Ishikawa (cell line): ENCODE results near the gene CCDC183.

Source experiments
- CREB1 ChIP-seq: IDR thresholded peaks from 2 replicates; pipeline ENCODE4 v1.6.1; 2012; ENCODE audit warnings: low read depth
- EP300 ChIP-seq: IDR thresholded peaks from 2 replicates; pipeline ENCODE4 v1.6.1; 2012; ENCODE audit warnings: borderline replicate concordance
- RAD21 ChIP-seq: IDR thresholded peaks from 2 replicates; pipeline ENCODE4 v1.6.1; 2012; ENCODE audit warnings: low read depth
- REST ChIP-seq: IDR thresholded peaks from 2 replicates; pipeline ENCODE4 v1.6.1; 2012; ENCODE audit warnings: low read depth, mild to moderate bottlenecking
- TCF12 ChIP-seq: IDR thresholded peaks from 2 replicates; pipeline ENCODE4 v1.6.1; 2012; ENCODE audit warnings: low read depth
- YY1 ChIP-seq: IDR thresholded peaks from 2 replicates; pipeline ENCODE4 v1.6.1; 2012; ENCODE audit warnings: low read depth

- no peak for TF ChIP-seq TCF12
- TF ChIP-seq REST = no peak
- no peak for TF ChIP-seq RAD21
- TF ChIP-seq YY1 = no peak
- TF ChIP-seq EP300 = no peak
- no peak for TF ChIP-seq CREB1
Observed at GRCh38 chr9:136804509-136805206, 8.5 kb downstream of the CCDC183 start.
